ENCODE data around the gene OR52B6. TPM values are rescaled to one million over a fixed set of nuclear protein-coding genes. Genes with fewer than 3 reads are reported as not detected.

OR52B6 gene
- total and polyA plus RNA-seq, 10 of the 15 experiments (the other 5 are each of a cell fraction or from before 2014, with no cell fraction given), result 0.07 TPM; not detected in 9

DNA sequence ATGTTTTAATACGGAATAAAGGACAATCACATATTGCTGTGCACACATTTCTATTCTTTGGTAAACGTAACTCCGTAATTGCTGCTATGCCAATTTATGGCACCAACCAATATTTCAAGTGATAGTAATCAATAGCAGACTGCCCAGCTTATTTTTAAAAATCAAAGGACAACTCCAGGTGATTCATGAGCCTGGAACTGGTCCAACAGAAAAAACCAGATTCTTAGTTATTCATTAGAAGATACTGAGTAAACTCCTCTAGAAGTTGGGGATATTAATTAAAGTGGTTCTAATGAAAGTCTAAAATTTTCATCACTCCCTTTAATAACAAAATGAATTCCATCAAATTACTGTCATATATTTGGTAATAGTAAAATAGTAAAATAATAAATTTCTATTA lies 22.9 kb upstream of the OR52B6 start:
- H4K20me1 ChIP-seq (ENCODE audit: control insufficient read depth, insufficient read depth), result no peaks in the 10 kb centered on the region
- ChIA-PET POLR2A (no interaction called here), SMC1A (ENCODE audit: uncharacterized antibody, unreplicated experiment) (interaction anchor here (1.0 kb wide), 1 partner anchor 81 kb away, joined by 3 read pairs; no protein-coding TSS in a partner anchor), RAD21 (ENCODE audit: unreplicated experiment) (no interaction called here), CTCF (interaction anchor here (1.8 kb wide), 1 partner anchor 82 kb away, joined by 10 read pairs; no protein-coding TSS in a partner anchor)
- H3K4me2 ChIP-seq (ENCODE audit: control insufficient read depth, insufficient read depth), result no peak overlapping the region
- no peaks in the 10 kb centered on the region for H3K36me3 ChIP-seq (ENCODE audit: control insufficient read depth in 2 of 2, insufficient read depth in 2 of 2, low read length in 1 of 2)
- no peaks in the 10 kb centered on the region for H3K4me1 ChIP-seq (ENCODE audit: control insufficient read depth, insufficient read depth, low read length)
- TF ChIP-seq DPF2 (IDR thresholded peaks at IDR 0.05) (no peak), SUZ12 (IDR thresholded peaks at IDR 0.05; ENCODE audit: unreplicated experiment) (no peak), NFIC (IDR thresholded peaks at IDR 0.05; ENCODE audit: low read depth, low read length) (no peak), NFYA (IDR thresholded peaks at IDR 0.05; ENCODE audit: borderline replicate concordance, low read depth, low read length) (no peak), MLLT1 (IDR thresholded peaks at IDR 0.05) (no peak), ZBED1 (IDR thresholded peaks at IDR 0.05; ENCODE audit: borderline replicate concordance) (no peak), CTCF (IDR thresholded peaks at IDR 0.05 in 2 of 3, conservative IDR thresholded peaks at IDR 0.05 in 1 of 3; ENCODE audit: control insufficient read depth in 2 of 3, extremely low read depth in 1 of 3, insufficient read depth in 1 of 3, low read depth in 3 of 3, low read length in 3 of 3) (no peak), ELK1 (IDR thresholded peaks at IDR 0.05; ENCODE audit: low read depth, low read length) (no peak)
- TF ChIP-seq, protein P1, sequence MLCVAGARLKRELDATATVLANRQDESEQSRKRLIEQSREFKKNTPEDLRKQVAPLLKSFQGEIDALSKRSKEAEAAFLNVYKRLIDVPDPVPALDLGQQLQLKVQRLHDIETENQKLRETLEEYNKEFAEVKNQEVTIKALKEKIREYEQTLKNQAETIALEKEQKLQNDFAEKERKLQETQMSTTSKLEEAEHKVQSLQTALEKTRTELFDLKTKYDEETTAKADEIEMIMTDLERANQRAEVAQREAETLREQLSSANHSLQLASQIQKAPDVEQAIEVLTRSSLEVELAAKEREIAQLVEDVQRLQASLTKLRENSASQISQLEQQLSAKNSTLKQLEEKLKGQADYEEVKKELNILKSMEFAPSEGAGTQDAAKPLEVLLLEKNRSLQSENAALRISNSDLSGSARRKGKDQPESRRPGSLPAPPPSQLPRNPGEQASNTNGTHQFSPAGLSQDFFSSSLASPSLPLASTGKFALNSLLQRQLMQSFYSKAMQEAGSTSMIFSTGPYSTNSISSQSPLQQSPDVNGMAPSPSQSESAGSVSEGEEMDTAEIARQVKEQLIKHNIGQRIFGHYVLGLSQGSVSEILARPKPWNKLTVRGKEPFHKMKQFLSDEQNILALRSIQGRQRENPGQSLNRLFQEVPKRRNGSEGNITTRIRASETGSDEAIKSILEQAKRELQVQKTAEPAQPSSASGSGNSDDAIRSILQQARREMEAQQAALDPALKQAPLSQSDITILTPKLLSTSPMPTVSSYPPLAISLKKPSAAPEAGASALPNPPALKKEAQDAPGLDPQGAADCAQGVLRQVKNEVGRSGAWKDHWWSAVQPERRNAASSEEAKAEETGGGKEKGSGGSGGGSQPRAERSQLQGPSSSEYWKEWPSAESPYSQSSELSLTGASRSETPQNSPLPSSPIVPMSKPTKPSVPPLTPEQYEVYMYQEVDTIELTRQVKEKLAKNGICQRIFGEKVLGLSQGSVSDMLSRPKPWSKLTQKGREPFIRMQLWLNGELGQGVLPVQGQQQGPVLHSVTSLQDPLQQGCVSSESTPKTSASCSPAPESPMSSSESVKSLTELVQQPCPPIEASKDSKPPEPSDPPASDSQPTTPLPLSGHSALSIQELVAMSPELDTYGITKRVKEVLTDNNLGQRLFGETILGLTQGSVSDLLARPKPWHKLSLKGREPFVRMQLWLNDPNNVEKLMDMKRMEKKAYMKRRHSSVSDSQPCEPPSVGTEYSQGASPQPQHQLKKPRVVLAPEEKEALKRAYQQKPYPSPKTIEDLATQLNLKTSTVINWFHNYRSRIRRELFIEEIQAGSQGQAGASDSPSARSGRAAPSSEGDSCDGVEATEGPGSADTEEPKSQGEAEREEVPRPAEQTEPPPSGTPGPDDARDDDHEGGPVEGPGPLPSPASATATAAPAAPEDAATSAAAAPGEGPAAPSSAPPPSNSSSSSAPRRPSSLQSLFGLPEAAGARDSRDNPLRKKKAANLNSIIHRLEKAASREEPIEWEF (IDR thresholded peaks at IDR 0.05; ENCODE audit: insufficient replicate concordance, low read depth, low read length), result no peak
- TF ChIP-seq, protein P2, sequence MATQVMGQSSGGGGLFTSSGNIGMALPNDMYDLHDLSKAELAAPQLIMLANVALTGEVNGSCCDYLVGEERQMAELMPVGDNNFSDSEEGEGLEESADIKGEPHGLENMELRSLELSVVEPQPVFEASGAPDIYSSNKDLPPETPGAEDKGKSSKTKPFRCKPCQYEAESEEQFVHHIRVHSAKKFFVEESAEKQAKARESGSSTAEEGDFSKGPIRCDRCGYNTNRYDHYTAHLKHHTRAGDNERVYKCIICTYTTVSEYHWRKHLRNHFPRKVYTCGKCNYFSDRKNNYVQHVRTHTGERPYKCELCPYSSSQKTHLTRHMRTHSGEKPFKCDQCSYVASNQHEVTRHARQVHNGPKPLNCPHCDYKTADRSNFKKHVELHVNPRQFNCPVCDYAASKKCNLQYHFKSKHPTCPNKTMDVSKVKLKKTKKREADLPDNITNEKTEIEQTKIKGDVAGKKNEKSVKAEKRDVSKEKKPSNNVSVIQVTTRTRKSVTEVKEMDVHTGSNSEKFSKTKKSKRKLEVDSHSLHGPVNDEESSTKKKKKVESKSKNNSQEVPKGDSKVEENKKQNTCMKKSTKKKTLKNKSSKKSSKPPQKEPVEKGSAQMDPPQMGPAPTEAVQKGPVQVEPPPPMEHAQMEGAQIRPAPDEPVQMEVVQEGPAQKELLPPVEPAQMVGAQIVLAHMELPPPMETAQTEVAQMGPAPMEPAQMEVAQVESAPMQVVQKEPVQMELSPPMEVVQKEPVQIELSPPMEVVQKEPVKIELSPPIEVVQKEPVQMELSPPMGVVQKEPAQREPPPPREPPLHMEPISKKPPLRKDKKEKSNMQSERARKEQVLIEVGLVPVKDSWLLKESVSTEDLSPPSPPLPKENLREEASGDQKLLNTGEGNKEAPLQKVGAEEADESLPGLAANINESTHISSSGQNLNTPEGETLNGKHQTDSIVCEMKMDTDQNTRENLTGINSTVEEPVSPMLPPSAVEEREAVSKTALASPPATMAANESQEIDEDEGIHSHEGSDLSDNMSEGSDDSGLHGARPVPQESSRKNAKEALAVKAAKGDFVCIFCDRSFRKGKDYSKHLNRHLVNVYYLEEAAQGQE (IDR thresholded peaks at IDR 0.05; ENCODE audit: low read depth, low read length), result no peak
- no peak overlapping the region for H2AFZ ChIP-seq (ENCODE audit: control insufficient read depth, low read depth, low read length)
- H3K9me3 ChIP-seq (replicated peaks; ENCODE audit: control insufficient read depth, insufficient read depth, low read length), result no peaks in the 10 kb centered on the region
- no peak overlapping the region for H3K9ac ChIP-seq (ENCODE audit: control insufficient read depth, insufficient read depth, low read length)
- H3K79me2 ChIP-seq (ENCODE audit: control insufficient read depth, insufficient read depth, low read length), result no peaks in the 10 kb centered on the region
- in situ Hi-C loops (cut with MboI) (no loop called here), intact Hi-C loops (cut with micrococcal nuclease; ENCODE audit: unreplicated experiment) (loop anchor here (10.0 kb wide), 1 partner anchor 433 kb away; no protein-coding TSS in a partner anchor)
- no peak overlapping the region for H3K4me3 ChIP-seq
- H3K27ac ChIP-seq (ENCODE audit: control insufficient read depth, insufficient read depth), result no peak overlapping the region
- DNase-seq (ENCODE audit: low read depth, low spot score) (no peak), FAIRE-seq (no peak), ATAC-seq (no peak)
- no TSS peak for BruUV-seq (replicated peaks)
- 53% methylated on average over 3 of the region's 3 CpGs for WGBS (ENCODE audit: insufficient coverage, insufficient replicate concordance, low lambda C conversion rate, missing lambda C conversion rate)
- H3K27me3 ChIP-seq (replicated peaks in 1 of 2; ENCODE audit: control insufficient read depth in 2 of 2, insufficient read depth in 2 of 2, low read length in 1 of 2), result no peaks in the 10 kb centered on the region

Data from GM12878 (cell line).